Ishikawa (cell line): ENCODE results near the gene COL4A2.

ENCODE experiments used
- CEBPB ChIP-seq: IDR thresholded peaks from 2 replicates; pipeline ENCODE4 v1.6.1; 2012
- CREB1 ChIP-seq: IDR thresholded peaks from 2 replicates; pipeline ENCODE4 v1.6.1; 2012; ENCODE audit warnings: low read depth
- EGR1 ChIP-seq: IDR thresholded peaks from 2 replicates; pipeline ENCODE4 v1.6.1; 2012
- EP300 ChIP-seq: IDR thresholded peaks from 2 replicates; pipeline ENCODE4 v1.6.1; 2012; ENCODE audit warnings: borderline replicate concordance
- FOXM1 ChIP-seq: IDR thresholded peaks from 2 replicates; pipeline ENCODE4 v1.6.1; 2012; ENCODE audit warnings: low read depth, borderline replicate concordance
- NFIC ChIP-seq: IDR thresholded peaks from 2 replicates; pipeline ENCODE4 v1.6.1; 2012
- RAD21 ChIP-seq: IDR thresholded peaks from 2 replicates; pipeline ENCODE4 v1.6.1; 2012; ENCODE audit warnings: low read depth
- TAF1 ChIP-seq: IDR thresholded peaks from 2 replicates; pipeline ENCODE4 v1.6.1; 2012; ENCODE audit warnings: low read depth, mild to moderate bottlenecking
- TCF12 ChIP-seq: IDR thresholded peaks from 2 replicates; pipeline ENCODE4 v1.6.1; 2012; ENCODE audit warnings: low read depth
- TEAD4 ChIP-seq: IDR thresholded peaks from 2 replicates; pipeline ENCODE4 v1.6.1; 2012
- USF1 ChIP-seq: IDR thresholded peaks from 2 replicates; pipeline ENCODE4 v1.6.1; 2012
- YY1 ChIP-seq: IDR thresholded peaks from 2 replicates; pipeline ENCODE4 v1.6.1; 2012; ENCODE audit warnings: low read depth
- ZBTB7A ChIP-seq: IDR thresholded peaks from 2 replicates; pipeline ENCODE4 v1.6.1; 2012; ENCODE audit warnings: low read depth
- TF ChIP-seq, protein P1 (sequence below): IDR thresholded peaks from 2 replicates; pipeline ENCODE4 v1.6.1; 2012
- TF ChIP-seq, protein P2 (sequence below): IDR thresholded peaks from 2 replicates; pipeline ENCODE4 v1.6.1; 2012; ENCODE audit warnings: low read depth, mild to moderate bottlenecking

Gene COL4A2

GRCh38 chr13:110398564-110399507, 91.8 kb downstream of the COL4A2 start:
- TF ChIP-seq ZBTB7A (no peak), TEAD4 (no peak), TAF1 (no peak), EGR1 (no peak), TCF12 (no peak), USF1 (no peak), FOXM1 (no peak)

GRCh38 chr13:110399801-110400200, 92.7 kb downstream of the COL4A2 start:
- no peak for TF ChIP-seq NFIC
- no peak for TF ChIP-seq YY1
- TF ChIP-seq TCF12 = no peak
- TF ChIP-seq, protein P1, sequence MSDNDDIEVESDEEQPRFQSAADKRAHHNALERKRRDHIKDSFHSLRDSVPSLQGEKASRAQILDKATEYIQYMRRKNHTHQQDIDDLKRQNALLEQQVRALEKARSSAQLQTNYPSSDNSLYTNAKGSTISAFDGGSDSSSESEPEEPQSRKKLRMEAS = no peak
- TF ChIP-seq FOXM1 = no peak
- TF ChIP-seq TEAD4 = no peak
- no peak for TF ChIP-seq USF1
- TF ChIP-seq EP300 = no peak
- TF ChIP-seq, protein P2, sequence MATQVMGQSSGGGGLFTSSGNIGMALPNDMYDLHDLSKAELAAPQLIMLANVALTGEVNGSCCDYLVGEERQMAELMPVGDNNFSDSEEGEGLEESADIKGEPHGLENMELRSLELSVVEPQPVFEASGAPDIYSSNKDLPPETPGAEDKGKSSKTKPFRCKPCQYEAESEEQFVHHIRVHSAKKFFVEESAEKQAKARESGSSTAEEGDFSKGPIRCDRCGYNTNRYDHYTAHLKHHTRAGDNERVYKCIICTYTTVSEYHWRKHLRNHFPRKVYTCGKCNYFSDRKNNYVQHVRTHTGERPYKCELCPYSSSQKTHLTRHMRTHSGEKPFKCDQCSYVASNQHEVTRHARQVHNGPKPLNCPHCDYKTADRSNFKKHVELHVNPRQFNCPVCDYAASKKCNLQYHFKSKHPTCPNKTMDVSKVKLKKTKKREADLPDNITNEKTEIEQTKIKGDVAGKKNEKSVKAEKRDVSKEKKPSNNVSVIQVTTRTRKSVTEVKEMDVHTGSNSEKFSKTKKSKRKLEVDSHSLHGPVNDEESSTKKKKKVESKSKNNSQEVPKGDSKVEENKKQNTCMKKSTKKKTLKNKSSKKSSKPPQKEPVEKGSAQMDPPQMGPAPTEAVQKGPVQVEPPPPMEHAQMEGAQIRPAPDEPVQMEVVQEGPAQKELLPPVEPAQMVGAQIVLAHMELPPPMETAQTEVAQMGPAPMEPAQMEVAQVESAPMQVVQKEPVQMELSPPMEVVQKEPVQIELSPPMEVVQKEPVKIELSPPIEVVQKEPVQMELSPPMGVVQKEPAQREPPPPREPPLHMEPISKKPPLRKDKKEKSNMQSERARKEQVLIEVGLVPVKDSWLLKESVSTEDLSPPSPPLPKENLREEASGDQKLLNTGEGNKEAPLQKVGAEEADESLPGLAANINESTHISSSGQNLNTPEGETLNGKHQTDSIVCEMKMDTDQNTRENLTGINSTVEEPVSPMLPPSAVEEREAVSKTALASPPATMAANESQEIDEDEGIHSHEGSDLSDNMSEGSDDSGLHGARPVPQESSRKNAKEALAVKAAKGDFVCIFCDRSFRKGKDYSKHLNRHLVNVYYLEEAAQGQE = no peak
- TF ChIP-seq TAF1 = no peak
- no peak for TF ChIP-seq RAD21
- no peak for TF ChIP-seq EGR1
- no peak for TF ChIP-seq ZBTB7A
- TF ChIP-seq CREB1 = no peak
- no peak for TF ChIP-seq CEBPB

- TF ChIP-seq, protein P2 = no peak
- TF ChIP-seq, protein P1 = no peak
- TF ChIP-seq ZBTB7A (no peak), NFIC (no peak), RAD21 (no peak), CEBPB (no peak), FOXM1 (no peak), TCF12 (no peak), YY1 (no peak), TAF1 (no peak), CREB1 (no peak), EP300 (no peak), EGR1 (no peak), USF1 (no peak), TEAD4 (no peak)
These were observed 93.9 kb downstream of the COL4A2 start for GRCh38 chr13:110400786-110401533.

GRCh38 chr13:110402299-110403069, 95.4 kb downstream of the COL4A2 start:
- TF ChIP-seq CEBPB = no peak
- TF ChIP-seq, protein P2 = no peak
- no peak for TF ChIP-seq YY1
